ENCODE results near the gene ABHD17B.

The ABHD17B gene

GRCh38 chr9:71819115-71819739 lies 91.8 kb downstream of the ABHD17B start:
- DNase-seq (ENCODE audit: low spot score), result peak; percentile 43

- no peak for DNase-seq (ENCODE audit: low spot score)
These were observed 94.0 kb downstream of the ABHD17B start for GRCh38 chr9:71816916-71817451.
